ENCODE data around the gene RIPOR2.

The RIPOR2 gene

DNA sequence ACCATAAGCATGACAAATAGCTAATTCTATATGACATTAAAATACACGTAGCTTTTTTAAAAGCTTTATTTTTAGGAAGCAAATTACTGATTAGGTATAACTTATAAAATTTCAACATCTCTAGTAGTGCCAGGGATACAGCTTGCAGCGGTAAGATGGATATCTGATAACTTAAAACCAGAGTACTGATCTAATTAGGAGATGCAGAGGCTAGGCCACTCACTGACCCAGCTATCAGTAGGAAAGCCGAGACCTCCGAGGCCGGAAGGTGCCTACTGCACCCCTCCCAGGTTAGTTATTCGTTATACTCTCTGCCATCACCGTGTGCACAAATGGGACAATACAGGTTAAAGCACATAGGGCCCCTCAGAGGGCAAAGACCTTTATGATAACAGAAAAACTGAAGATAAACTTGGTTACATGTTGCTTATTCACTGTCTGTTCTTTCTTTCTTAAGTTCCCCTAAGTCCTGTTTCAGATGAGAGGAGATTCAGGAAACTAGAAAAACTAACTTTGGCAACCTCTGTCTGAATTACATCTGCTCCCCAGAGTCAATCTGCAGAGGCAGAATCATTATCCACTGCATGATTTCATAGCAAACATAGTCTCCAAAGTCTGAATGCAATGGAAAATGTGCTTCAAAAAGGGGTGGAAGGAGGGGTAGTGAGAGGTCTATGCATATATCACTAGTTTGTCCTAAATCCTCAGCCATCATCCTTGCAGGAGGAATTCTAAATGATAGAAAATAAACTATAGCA lies 60.8 kb downstream of the RIPOR2 start:
- DNase-seq = no peak

DNA sequence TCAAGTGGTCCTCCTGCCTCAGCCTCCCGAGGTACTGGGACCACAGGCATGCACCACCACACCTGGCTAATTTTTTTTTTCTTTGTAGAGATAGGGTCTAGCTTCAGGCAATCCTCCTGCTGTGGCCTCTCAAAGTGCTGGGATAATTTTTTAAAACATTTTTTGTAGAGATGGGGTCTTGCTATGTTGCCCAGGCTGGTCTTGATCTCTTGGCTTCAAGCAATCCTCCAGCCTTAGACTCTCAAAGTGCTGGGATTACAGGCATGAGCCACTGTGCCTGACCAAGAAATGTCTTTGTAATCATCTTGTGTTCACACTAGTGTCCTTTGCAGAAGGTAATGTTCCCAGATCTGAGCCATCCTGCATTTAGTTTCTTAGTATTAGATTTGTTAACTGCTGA lies 61.6 kb downstream of the RIPOR2 start:
- DNase-seq = no peak

DNA sequence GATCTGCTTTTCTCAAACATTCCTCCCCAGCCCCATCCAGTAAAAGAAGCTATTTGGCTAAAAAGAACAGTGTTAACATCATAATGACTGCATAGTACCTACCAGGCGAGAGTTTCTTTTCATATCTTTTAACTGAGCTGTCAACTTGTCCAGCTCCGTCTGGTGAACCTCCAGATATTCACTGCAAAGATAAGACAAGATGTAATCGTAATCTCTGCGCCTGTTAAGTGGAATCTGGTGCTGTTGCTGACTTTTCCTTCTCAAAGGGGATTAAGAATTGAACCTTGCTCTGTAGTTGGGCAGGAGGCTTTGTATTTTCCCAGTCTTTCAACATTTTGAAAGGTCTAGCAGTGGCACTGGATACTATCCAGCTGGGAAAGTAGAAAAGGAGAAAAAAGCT lies 63.0 kb downstream of the RIPOR2 start:
- no peak for DNase-seq

DNA sequence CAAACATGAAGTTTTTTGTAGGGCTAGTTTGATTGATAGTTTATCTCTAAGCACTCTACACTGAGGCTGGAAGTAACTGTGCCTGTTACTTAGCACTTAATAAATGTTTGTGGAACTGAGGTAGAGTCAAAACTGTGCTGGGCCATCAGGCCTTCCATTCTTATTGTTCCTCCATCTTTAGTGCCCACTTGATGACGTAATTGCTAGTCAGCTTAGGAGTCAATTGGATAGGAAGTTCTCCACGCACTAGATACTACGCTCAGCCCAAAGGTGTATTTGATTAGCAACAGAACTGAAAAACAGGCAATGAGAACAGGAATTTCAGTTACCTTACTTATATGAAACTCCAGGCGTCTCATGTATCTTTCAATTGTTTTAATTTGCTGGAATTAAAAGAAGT lies 67.0 kb downstream of the RIPOR2 start:
- DNase-seq = no peak

DNA sequence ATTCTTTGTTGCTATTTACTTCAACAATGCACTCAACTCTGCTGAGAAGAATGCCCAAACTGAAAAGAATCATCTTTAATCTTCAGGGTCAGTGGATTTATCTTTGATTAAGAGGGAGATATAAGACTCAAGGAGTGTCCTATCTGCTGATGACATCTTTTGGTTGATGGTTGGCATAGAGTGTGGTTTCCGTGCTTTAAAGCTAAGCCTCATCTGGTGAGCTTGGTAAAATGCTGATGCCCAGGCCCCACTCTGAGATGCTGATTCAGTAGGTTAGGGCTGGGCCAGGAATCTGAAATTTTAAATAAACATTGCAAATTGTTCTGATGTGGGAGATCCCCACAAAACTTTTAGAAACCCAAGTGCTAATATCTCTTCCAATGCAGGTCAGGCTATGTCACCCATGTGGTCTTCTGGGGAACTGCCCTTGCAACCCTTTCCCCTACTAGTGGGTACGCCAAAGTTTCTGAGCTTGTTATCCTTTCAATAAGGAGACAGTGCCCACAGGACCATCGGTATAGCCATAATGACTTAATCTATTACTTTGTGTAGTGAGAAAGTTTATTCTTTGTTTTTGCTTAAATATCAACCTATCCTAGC lies 68.6 kb downstream of the RIPOR2 start:
- no peak for DNase-seq

DNA sequence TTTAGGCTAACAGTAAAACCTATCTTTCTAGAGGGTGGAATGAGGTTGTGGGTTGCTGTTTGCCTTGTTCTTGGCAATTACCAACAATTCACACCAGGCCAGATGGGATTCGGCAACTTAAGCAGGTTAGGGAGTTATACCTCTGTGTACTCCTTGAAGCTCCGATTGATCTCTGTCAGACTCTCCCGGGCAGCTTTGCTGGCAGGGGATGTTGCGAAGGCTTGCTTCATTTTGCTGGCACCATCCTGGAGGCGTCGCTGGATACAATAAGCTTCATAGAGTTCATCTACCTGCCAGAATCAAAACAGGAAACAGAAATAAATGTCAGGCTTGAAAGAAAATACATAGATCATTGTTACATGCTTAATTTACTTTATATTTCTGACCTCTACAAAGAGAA lies 70.6 kb downstream of the RIPOR2 start:
- DNase-seq = no peak

DNA sequence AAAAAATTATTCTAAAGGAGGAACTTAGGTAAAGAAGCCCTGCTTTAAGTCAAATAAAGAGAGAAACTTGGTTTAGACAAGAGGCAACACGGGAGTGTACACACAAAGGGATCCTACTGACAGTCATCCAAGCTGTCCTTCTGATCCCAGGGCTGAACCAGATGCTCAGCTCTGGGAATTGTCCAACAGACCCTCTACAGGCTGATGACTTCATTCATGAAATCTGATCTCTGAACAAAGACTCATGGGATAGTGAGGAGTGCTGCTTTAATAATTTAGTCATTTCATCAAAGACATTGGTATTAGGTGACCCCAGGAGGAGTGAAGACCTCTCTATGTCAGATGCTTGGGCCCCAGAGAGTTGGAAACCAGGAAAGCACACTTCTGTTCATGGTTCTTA lies 71.4 kb downstream of the RIPOR2 start:
- DNase-seq = no peak

DNA sequence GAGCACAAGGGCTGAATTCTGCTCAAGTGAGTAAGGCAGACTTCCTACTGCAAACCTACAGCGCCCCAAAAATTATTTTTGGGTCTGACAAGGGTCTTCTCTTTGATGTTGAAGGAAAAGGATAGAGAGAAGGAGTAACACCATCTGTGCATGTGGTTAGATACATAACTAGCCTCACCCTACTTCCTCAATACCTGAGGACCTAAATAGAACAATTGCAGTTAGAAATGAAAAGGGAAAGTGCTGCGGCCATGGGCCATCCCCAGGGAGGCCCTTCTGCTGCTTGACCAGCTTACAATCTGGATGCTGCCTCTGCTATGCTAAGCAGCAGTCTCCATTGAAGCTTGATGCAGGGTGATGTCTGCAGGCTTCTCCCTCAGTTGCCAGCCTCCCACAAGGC lies 73.8 kb downstream of the RIPOR2 start:
- no peak for DNase-seq

DNA sequence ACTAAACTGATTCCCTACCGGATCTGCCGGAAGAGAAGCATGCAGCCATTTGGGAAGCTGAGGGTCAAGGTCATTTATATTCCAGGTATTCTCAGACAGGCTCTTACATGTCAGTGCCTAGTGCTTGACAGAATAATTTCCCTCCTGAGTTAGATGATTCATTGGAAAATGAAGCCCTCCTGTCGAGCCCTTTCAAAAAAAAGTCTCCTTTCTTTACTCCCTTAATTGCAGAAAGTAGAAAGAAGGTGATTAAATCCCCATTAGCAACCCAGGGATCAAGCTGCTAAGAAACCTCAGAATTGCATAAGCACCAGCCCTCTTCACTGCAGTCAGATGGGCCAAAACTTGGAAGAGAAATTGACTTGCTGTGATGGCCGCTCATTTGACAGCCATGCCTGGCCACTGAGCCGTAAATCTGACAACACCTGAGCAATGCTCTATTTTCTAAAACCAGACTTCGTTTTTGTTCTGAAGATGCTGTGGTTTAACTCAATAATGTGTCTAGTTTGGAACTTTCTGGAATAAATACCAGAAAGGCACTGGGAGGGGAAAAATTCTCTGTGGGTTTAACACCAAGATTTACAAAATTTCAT lies 76.1 kb downstream of the RIPOR2 start:
- peak; percentile 64 for DNase-seq

DNA sequence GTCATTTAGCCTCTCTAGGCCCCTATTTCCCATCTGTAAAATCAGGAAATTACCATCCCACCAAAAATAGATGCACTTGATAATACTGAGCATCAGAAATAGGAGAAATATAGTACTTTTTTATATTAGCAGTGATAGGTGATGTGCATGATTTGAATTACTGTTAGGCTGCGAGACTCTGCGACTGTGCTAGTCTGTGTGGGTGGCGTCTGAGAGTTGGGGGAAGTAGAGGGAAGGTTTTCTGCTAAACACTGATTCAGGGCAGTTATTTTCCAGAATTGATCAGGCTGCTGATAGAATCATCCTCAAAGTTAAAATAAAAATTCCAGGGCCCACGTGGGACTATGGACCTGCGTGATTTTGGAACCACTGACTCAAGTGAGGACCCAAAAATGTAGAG lies 76.6 kb downstream of the RIPOR2 start:
- DNase-seq = no peak

DNA sequence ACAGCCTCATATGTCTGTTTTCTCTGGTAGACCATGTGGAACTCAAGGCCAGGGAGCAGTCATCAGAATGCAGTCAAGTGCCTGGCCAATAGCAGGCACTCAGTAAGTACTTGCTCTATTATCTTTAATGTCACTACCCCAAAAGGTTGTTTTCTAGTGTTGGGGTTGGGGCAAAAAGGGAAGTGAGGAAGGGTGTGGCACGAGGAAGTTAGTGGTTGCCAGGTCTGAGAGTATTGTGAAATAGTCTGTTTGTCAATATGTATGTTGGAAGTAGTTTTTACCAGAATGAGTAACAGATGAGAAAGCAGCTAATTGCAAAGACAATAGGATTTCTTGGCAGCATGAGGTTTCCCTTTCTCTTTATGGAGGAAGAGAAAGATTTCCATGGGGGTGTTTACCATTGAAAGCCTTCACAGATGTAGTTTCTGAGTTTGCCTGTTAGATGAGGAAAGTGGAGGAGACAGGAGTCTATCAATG lies 77.5 kb downstream of the RIPOR2 start:
- peak; percentile 96 for DNase-seq

DNA sequence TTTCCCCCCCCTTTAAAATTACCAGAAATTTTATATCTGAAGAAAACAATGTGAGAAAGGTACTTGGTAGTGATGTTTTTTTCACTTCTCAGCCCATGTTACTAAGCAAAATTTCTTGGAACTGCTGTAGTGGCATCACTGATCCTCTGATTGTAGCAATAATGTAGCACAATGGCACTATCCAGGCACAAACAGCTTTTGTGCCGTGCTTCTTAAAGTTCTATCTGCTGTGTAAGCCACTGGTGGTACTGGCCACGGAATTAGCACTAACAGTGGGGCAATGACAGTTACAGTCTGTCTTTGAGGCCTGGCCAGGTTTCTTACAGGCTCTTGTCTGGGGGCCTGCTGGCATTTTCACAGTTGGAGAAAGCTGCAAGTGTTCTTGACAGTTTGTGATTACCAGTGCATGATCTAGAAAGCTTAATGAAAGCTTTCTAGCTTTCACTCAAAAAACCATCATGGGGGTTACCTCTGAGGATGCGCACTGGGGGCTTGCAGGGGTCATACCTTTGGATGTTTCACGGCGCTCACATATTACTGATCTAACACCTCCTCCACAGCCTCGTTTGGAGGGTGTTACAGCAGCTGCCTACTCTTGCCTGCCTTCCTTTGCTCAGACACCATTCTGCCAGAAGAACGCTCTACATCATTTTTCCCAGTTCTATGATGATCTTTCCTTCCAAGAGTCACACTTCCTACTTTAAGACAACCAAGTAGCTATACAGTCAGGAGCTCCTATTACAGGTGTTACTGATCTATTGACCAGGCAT lies 78.7 kb downstream of the RIPOR2 start:
- no peak for DNase-seq

DNA sequence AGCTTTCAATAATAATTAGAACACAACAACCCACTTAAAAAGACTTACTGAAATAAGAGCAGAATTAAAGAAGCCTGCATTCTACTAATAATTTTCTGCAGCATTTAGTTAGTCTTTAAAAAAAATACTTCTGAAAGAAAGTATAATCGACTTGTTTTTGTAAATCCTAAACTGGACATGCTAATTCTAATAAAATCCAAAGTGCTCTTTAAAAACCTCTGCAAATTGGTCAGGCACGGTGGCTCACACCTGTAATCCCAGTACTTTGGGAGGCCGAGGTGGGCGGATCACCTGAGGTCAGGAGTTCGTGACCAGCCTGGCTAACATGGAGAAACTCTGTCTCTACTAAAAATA lies 79.5 kb downstream of the RIPOR2 start:
- DNase-seq = no peak

DNA sequence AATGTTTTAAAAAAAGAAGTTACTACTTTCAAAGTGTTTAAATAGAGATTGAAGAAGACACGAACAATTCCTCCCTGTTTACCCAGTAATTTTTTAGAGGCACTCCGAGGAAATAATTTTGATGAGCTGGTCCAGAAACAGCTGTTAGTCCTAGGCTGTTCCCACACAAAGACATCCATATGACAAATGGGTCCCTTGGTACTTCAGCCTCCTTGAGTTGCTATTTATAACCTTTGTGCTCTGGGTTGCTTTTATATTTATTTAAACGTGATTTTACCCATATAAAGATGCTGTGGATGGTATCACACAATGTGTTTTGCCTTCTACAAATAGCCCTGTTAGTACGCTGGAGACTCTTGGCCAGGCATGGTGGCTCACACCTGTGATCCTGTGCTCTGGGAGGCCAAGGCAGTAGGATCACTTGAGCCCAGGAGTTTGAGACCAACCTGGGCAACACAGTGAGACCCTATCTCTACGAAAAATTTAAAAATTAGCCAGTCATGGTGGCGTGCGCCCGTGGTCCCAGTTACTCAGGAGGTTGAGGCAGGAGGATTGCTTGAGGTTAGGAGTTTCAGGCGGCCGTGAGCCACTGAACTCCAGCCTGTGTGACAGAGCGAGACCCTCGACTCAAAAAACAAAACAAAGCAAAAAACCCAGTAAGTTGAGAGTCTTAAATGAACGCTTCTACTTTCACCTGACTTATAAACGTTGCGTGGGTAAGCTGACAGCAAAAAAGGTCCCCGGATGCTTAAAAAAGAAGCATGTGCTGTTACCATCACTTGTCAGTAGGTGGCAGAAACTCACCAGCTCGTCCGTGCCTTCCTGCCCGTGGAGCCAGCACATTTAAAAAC lies 80.1 kb downstream of the RIPOR2 start:
- peak; percentile 61 for DNase-seq

DNA sequence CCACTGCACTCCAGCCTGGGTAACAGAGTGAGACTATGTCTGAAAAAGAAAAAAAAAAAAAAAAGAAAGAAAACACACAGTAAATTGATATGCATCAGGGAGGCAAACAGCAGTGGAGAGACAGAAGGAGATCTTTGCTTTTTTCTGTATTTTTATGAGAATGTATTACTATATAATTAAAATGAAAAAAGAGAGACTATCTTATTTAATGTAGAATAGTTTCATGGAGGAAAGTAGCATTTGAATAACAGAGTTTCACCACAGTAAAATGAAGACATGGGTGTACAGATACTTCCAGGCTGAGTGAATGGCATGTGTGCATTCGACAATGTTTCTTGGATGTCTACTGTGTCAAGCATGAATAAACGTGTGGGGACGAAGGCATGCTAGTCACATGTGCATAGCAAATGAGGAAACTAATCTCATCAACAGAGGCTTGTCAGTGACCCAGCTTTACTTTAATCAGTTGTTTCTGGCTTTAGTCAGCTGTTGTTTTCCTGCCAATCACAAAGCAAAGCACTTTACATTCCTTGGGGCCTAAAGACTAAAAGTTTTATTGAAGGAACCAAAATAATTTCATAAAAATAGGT lies 81.6 kb downstream of the RIPOR2 start:
- DNase-seq = peak; percentile 17

DNA sequence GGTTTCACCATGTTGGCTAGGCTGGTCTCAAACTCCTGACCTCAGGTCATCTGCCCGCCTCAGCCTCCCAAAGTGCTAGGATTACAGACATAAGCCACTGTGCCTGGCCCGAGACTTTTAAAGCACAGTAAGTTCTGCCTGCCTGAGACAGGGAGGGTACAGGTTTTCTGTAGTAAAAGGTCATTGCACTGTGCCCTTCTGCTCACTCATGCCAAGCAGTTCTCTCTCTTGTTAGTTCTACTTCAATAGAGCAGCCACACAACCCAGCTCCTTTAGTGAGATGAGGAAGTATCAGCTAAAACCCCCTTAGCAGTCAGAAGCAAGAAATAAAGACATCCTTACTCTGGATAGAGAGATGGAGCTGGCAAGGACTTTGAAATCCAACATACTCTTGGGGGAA lies 84.7 kb downstream of the RIPOR2 start:
- no peak for DNase-seq

DNA sequence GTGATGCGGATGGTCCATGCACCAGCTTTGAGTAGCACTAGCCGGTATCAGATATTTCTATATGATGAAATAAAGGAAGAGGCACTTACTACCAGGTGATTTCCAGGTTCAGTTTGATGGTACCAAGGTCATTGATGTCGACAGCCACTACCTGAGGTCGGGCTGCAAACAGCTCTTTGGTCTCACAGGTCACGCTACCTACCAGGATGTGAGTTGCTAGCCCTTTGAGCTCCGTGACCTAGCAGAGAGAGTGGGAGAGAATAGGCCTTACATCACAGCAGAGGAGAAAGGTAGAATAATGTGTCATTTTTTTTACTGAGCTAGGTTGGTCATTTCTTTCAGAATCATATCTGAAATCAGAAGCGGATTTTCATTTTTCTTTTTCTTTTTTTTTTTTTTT lies 86.0 kb downstream of the RIPOR2 start:
- DNase-seq = no peak

DNA sequence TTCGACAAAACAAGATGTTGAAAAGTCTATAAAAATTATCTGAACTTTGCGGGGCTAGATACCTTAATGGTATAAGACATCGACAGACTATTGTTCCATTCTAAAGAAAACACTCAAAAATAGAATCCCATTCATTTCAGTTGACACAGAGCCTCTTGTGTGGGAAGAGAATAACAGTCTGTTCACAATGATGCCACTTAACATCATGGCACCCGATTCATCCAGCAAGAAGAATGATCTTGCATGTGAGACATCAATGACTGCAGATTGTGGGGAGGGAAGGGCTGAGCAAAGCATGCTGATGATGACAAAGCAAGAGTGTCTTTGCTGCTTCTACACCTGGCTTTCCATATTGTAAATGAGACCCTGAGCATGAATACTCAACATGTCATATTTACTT lies 87.3 kb downstream of the RIPOR2 start:
- DNase-seq = no peak

DNA sequence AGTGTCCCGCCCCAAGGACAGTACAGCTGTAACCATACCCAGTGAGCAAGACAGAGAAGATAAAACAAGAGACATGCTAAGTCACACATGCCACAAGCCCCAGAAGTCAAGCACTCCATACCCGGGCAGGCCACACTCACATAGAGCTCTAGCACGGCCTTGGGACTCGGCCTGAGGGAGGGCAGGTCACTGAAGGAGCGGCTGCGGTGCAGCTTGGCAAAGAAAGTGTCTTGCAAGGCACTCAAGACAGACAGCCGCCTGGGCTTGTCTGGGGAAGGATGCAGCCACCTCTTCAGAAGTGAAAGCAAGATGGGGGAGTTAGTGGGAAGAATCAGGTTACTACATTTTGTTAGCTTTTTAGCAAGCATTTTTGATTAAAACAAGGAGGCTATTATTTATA lies 88.4 kb downstream of the RIPOR2 start:
- DNase-seq = no peak

DNA sequence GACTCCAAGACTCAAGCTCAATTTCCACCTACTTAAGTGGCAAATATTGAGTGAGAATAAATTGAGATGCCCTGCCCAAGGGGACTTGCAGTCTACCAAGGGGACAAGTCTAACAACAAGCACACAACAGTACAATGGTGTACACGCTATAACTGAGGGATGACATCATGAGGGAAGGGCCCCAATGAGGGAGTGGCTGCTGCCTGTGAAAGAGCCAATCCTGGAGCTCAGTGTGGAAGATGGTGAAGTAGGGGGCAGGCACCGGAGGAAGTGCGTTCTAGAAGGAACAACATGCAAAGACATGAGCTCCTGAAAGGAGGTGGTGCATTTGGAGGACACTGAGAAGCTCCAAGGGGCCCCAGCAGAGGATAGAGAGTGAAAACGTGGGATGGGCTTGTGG lies 90.2 kb downstream of the RIPOR2 start:
- DNase-seq = no peak

DNA sequence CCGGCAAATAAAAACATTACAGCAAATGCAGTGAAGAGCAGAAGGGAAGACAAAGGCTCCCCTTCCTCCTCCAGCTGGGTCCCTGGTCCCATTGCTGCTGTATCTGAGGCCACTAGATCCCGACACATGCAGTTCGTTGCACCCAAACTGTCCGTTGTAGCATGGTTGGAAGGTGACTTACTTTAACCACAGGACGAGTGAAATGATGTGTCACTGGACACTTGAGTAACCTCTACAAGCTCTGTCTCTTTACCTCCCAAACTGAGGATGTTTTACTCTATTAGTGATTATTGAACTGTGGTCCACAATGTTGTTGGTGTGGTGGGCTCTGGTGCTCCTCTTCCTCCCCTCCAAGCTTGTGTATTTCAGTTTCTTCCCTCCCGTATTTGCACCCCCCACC lies 90.9 kb downstream of the RIPOR2 start:
- DNase-seq = no peak

DNA sequence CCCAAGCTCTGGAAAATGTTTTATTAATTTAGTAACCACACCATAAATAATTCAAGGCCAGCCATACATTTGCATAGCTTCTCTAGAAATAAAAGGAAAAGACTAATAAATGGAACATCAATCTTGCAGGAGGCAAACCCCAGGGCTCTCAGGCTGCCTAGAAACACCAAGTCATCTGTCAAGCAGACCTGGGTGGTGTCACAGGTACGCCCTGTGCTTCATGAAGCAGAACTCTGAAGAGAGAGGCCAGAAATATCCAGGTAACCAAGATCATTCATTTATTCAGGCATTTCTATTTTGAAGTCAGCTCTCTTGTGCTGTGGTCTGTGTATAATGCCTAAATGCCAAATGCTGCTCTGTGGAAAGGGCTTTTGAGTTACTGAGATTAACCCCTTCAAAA lies 91.7 kb downstream of the RIPOR2 start:
- no peak for DNase-seq

Data from MV-4-11 (cell line).